HepG2 (cell line): Measurements from ENCODE around the gene HECTD1. TPM values are rescaled to one million over a fixed set of nuclear protein-coding genes. Genes with fewer than 3 reads are reported as not detected.

Experiments
- AGO1 ChIP-seq: fragments of 200-400 bp; formaldehyde crosslinking; IDR thresholded peaks from 2 replicates; pipeline ENCODE4 v1.6.1; 2017; ENCODE audit warnings: mild to moderate bottlenecking, low read depth, low read length, moderate library complexity; ENCODE audit not compliant: poor library complexity, severe bottlenecking
- EP300 ChIP-seq, 3 experiments: sonication (generic) in 1 of 3; formaldehyde crosslinking in 1 of 3; IDR thresholded peaks; 2 replicates each; pipeline versions ENCODE4 v1.5.1 to v1.6.1; 2011 to 2020; ENCODE audit warnings: low read depth in 2 of 3, low read length in 2 of 3, borderline replicate concordance in 1 of 3, improper control_type of control experiment in 1 of 3, mild to moderate bottlenecking in 1 of 3, missing genetic modification reagents in 1 of 3, moderate library complexity in 1 of 3
- FOXK2 ChIP-seq: fragments of 450-650 bp; IDR thresholded peaks from 2 replicates; pipeline ENCODE4 v1.6.1; 2016
- GABPB1 ChIP-seq: IDR thresholded peaks from 2 replicates; pipeline ENCODE4 v1.6.1; 2016; ENCODE audit warnings: mild to moderate bottlenecking, missing genetic modification reagents, moderate library complexity, missing compliant biosample characterization
- LCORL ChIP-seq, 2 experiments: fragments of 450-650 bp in 1 of 2; sonication (generic) in 1 of 2; formaldehyde crosslinking in 1 of 2; IDR thresholded peaks; 2 replicates each; pipeline versions ENCODE4 v1.5.0 to v1.6.1; 2017 to 2020; ENCODE audit warnings: antibody characterized with exemption in 1 of 2, missing genetic modification reagents in 1 of 2
- MYC ChIP-seq: sonication (generic); formaldehyde crosslinking; IDR thresholded peaks from 2 replicates; pipeline ENCODE4 v1.9.0; 2021; ENCODE audit warnings: missing genetic modification reagents, borderline replicate concordance
- NRL ChIP-seq: sonication (generic); formaldehyde crosslinking; IDR thresholded peaks from 2 replicates; pipeline ENCODE4 v1.5.0; 2020; ENCODE audit warnings: missing genetic modification reagents, mild to moderate bottlenecking, moderate library complexity, borderline replicate concordance
- REPIN1 ChIP-seq: sonication (generic); formaldehyde crosslinking; IDR thresholded peaks from 2 replicates; pipeline ENCODE4 v1.8.0; 2022; ENCODE audit warnings: missing genetic modification reagents, low read depth, mild to moderate bottlenecking, borderline replicate concordance
- ZBTB38 ChIP-seq: sonication (generic); formaldehyde crosslinking; IDR thresholded peaks from 2 replicates; pipeline ENCODE4 v1.5.1; 2020; ENCODE audit warnings: mild to moderate bottlenecking, missing genetic modification reagents
- ZNF777 ChIP-seq: sonication (generic); formaldehyde crosslinking; IDR thresholded peaks from 2 replicates; pipeline ENCODE4 v1.4.0; 2020; ENCODE audit warnings: missing genetic modification reagents
- polyA plus RNA-seq, 8 experiments: library from polyadenylated mRNA; depleted of rRNA in 3 of 8; stranded (reverse) in 7 of 8; unstranded in 1 of 8; fragments of >200 nt; fragmentation: Illumina TruSeq in 4 of 8; extraction: Trizol in 4 of 8; gene quantifications; 2 replicates each; pipeline versions ENCODE4 v1.2.1 to v1.2.3, GENCODE V29; 2011 to 2016; ENCODE audit warnings: low read depth in 4 of 8, missing spikeins in 1 of 8, mixed read lengths in 1 of 8; ENCODE audit not compliant: insufficient read depth in 1 of 8
- total RNA-seq, 5 experiments: library from RNA; depleted of rRNA; stranded (reverse); fragments of >200 nt; fragmentation: Illumina TruSeq; extraction: Trizol; gene quantifications; 2 replicates each; pipeline ENCODE4 v1.2.3, GENCODE V29; 2016; ENCODE audit warnings: low read depth in 1 of 5
- TF ChIP-seq, protein P1 (sequence below): sonication (generic); formaldehyde crosslinking; IDR thresholded peaks from 2 replicates; pipeline ENCODE4 v1.5.1; 2020; ENCODE audit warnings: mild to moderate bottlenecking, missing genetic modification reagents, borderline replicate concordance
- TF ChIP-seq, protein P2 (sequence below): IDR thresholded peaks from 2 replicates; pipeline ENCODE4 v1.6.1; 2016; ENCODE audit warnings: low read depth, control low read depth
- TF ChIP-seq, protein P3 (sequence below): IDR thresholded peaks from 2 replicates; pipeline ENCODE4 v1.6.1; 2016; ENCODE audit warnings: missing compliant biosample characterization, missing genetic modification reagents, borderline replicate concordance
- TF ChIP-seq, protein P4 (sequence below): sonication (generic); formaldehyde crosslinking; IDR thresholded peaks from 2 replicates; pipeline ENCODE4 v1.5.0; 2020; ENCODE audit warnings: mild to moderate bottlenecking, missing genetic modification reagents, borderline replicate concordance

HECTD1 gene
- total and polyA plus RNA-seq, 2 of the 13 experiments (the other 11 are each of a cell fraction or from before 2014, with no cell fraction given), result 312 to 560 TPM

DNA sequence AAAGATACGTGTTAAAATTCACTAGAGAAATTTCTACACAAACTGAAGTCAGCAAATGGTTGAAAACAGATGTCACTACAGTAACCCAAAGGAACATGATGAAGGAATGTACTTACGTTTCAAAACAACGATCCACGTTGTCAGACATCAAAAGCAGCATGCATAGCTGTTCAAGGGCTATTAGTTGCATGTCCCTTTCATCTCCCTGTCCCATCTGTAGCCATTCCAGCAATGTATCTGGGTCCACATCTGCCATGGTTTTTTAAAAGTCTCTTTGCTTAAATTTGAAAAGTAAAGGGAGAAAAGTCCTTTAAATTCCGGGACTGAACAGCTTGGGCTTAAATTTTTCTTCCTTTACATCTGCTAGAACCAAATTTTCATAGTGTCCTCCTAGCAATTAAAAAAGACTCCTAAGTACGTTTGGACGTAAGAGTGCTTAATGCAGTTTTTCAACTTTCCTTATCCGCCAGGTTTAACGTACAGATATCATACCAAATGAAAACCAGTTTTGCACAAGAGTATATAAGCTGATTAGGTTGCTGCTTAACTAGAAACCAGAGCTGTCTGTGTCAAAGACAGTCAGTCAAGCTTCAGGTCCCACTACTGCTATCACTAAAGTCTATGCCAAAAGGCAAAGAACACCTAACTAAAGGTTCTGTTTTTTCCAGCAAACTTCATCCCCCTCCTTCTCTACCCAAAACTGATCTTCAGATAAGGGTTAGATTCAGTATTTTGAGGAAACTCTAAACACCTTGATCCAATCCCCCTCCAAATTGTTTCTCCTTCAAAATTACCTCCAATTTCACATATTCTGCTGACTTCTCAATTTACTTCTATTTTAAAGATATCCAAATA, 1.7 kb downstream of the HECTD1 start (continued):
- TF ChIP-seq, protein P1, sequence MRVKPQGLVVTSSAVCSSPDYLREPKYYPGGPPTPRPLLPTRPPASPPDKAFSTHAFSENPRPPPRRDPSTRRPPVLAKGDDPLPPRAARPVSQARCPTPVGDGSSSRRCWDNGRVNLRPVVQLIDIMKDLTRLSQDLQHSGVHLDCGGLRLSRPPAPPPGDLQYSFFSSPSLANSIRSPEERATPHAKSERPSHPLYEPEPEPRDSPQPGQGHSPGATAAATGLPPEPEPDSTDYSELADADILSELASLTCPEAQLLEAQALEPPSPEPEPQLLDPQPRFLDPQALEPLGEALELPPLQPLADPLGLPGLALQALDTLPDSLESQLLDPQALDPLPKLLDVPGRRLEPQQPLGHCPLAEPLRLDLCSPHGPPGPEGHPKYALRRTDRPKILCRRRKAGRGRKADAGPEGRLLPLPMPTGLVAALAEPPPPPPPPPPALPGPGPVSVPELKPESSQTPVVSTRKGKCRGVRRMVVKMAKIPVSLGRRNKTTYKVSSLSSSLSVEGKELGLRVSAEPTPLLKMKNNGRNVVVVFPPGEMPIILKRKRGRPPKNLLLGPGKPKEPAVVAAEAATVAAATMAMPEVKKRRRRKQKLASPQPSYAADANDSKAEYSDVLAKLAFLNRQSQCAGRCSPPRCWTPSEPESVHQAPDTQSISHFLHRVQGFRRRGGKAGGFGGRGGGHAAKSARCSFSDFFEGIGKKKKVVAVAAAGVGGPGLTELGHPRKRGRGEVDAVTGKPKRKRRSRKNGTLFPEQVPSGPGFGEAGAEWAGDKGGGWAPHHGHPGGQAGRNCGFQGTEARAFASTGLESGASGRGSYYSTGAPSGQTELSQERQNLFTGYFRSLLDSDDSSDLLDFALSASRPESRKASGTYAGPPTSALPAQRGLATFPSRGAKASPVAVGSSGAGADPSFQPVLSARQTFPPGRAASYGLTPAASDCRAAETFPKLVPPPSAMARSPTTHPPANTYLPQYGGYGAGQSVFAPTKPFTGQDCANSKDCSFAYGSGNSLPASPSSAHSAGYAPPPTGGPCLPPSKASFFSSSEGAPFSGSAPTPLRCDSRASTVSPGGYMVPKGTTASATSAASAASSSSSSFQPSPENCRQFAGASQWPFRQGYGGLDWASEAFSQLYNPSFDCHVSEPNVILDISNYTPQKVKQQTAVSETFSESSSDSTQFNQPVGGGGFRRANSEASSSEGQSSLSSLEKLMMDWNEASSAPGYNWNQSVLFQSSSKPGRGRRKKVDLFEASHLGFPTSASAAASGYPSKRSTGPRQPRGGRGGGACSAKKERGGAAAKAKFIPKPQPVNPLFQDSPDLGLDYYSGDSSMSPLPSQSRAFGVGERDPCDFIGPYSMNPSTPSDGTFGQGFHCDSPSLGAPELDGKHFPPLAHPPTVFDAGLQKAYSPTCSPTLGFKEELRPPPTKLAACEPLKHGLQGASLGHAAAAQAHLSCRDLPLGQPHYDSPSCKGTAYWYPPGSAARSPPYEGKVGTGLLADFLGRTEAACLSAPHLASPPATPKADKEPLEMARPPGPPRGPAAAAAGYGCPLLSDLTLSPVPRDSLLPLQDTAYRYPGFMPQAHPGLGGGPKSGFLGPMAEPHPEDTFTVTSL (CRISPR knock-in tag), result 0 out of 2 replicates have a peak, but pooled peaks have one; percentile 68
- no peak for TF ChIP-seq NRL (CRISPR knock-in tag)
- TF ChIP-seq, protein P2, sequence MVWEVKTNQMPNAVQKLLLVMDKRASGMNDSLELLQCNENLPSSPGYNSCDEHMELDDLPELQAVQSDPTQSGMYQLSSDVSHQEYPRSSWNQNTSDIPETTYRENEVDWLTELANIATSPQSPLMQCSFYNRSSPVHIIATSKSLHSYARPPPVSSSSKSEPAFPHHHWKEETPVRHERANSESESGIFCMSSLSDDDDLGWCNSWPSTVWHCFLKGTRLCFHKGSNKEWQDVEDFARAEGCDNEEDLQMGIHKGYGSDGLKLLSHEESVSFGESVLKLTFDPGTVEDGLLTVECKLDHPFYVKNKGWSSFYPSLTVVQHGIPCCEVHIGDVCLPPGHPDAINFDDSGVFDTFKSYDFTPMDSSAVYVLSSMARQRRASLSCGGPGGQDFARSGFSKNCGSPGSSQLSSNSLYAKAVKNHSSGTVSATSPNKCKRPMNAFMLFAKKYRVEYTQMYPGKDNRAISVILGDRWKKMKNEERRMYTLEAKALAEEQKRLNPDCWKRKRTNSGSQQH (CRISPR knock-in tag), result peak; percentile 99
- TF ChIP-seq LCORL (IDR thresholded peaks at IDR 0.05), result no peak
- TF ChIP-seq LCORL (CRISPR knock-in tag; IDR thresholded peaks at IDR 0.05), result peak; percentile 91
- 0 out of 2 replicates have a peak, but pooled peaks have one; percentile 49 for TF ChIP-seq REPIN1
- no peak for TF ChIP-seq ZNF777 (CRISPR knock-in tag)
- TF ChIP-seq EP300 (IDR thresholded peaks at IDR 0.05; ENCODE audit: low read depth in 2 of 2, low read length in 2 of 2), result peak; percentile 33 to 74; a peak in 3 of 4 replicates
- TF ChIP-seq EP300 (CRISPR knock-in tag; IDR thresholded peaks at IDR 0.05; ENCODE audit: borderline replicate concordance), result peak; percentile 78; the same call in 1 of the 2 replicates
- TF ChIP-seq GABPB1, result peak; percentile 36; the same call in 1 of the 2 replicates
- TF ChIP-seq, protein P3, sequence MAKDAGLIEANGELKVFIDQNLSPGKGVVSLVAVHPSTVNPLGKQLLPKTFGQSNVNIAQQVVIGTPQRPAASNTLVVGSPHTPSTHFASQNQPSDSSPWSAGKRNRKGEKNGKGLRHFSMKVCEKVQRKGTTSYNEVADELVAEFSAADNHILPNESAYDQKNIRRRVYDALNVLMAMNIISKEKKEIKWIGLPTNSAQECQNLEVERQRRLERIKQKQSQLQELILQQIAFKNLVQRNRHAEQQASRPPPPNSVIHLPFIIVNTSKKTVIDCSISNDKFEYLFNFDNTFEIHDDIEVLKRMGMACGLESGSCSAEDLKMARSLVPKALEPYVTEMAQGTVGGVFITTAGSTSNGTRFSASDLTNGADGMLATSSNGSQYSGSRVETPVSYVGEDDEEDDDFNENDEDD (CRISPR knock-in tag), result peak; percentile 77; the same call in 1 of the 2 replicates
- TF ChIP-seq, protein P4, sequence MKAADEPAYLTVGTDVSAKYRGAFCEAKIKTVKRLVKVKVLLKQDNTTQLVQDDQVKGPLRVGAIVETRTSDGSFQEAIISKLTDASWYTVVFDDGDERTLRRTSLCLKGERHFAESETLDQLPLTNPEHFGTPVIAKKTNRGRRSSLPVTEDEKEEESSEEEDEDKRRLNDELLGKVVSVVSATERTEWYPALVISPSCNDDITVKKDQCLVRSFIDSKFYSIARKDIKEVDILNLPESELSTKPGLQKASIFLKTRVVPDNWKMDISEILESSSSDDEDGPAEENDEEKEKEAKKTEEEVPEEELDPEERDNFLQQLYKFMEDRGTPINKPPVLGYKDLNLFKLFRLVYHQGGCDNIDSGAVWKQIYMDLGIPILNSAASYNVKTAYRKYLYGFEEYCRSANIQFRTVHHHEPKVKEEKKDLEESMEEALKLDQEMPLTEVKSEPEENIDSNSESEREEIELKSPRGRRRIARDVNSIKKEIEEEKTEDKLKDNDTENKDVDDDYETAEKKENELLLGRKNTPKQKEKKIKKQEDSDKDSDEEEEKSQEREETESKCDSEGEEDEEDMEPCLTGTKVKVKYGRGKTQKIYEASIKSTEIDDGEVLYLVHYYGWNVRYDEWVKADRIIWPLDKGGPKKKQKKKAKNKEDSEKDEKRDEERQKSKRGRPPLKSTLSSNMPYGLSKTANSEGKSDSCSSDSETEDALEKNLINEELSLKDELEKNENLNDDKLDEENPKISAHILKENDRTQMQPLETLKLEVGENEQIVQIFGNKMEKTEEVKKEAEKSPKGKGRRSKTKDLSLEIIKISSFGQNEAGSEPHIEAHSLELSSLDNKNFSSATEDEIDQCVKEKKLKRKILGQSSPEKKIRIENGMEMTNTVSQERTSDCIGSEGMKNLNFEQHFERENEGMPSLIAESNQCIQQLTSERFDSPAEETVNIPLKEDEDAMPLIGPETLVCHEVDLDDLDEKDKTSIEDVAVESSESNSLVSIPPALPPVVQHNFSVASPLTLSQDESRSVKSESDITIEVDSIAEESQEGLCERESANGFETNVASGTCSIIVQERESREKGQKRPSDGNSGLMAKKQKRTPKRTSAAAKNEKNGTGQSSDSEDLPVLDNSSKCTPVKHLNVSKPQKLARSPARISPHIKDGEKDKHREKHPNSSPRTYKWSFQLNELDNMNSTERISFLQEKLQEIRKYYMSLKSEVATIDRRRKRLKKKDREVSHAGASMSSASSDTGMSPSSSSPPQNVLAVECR, result peak; percentile 97
- no peak for TF ChIP-seq AGO1
- TF ChIP-seq MYC, result no peak
- TF ChIP-seq FOXK2, result peak; percentile 98
- no peak for TF ChIP-seq ZBTB38 (CRISPR knock-in tag)
